ENCODE results near the gene LRRC59. TPM values are rescaled to one million over a fixed set of nuclear protein-coding genes. Genes with fewer than 3 reads are reported as not detected.

Gene LRRC59
- total and polyA plus RNA-seq, 2 of the 13 experiments (the other 11 are each of a cell fraction or from before 2014, with no cell fraction given): 87.3 to 222 TPM

GRCh38 chr17:50425682-50426471 lies 28.6 kb upstream of the LRRC59 start, which contains the start of gene ACSF2 (continued):
- no peak for TF ChIP-seq HNF1A (IDR thresholded peaks at IDR 0.05; ENCODE audit: low read depth)
- no peak for TF ChIP-seq HNF1A (CRISPR knock-in tag; IDR thresholded peaks at IDR 0.05; ENCODE audit: borderline replicate concordance)
- peak in 1 of 2 experiments; percentile 33; a peak in 1 of 4 replicates for TF ChIP-seq REST (IDR thresholded peaks at IDR 0.05; ENCODE audit: borderline replicate concordance in 1 of 2, low read depth in 1 of 2, low read length in 2 of 2)
- TF ChIP-seq SALL2 (CRISPR knock-in tag; IDR thresholded peaks at IDR 0.05): no peak
- no peak; the same call in 1 of the 2 replicates for TF ChIP-seq RARA (CRISPR knock-in tag; IDR thresholded peaks at IDR 0.05)
- TF ChIP-seq ZFX (CRISPR knock-in tag; IDR thresholded peaks at IDR 0.05; ENCODE audit: low read depth): no peak
- no peak for TF ChIP-seq JUNB (CRISPR knock-in tag; IDR thresholded peaks at IDR 0.05; ENCODE audit: borderline replicate concordance)
- peak; percentile 55; the same call in 1 of the 2 replicates for TF ChIP-seq ARID5B (CRISPR knock-in tag; IDR thresholded peaks at IDR 0.05)
- peak; percentile 34 for TF ChIP-seq UBTF (CRISPR knock-in tag; IDR thresholded peaks at IDR 0.05)
- peak; percentile 24 for TF ChIP-seq PITX1 (CRISPR knock-in tag; IDR thresholded peaks at IDR 0.05)
- no peak for TF ChIP-seq TEAD2 (CRISPR knock-in tag; IDR thresholded peaks at IDR 0.05)
- TF ChIP-seq ZBTB7A (CRISPR knock-in tag; IDR thresholded peaks at IDR 0.05): no peak
- peak; percentile 1; the same call in 1 of the 2 replicates for TF ChIP-seq NRL (CRISPR knock-in tag; IDR thresholded peaks at IDR 0.05; ENCODE audit: borderline replicate concordance)
- TF ChIP-seq ZZZ3 (CRISPR knock-in tag; IDR thresholded peaks at IDR 0.05; ENCODE audit: borderline replicate concordance): peak; percentile 16; the same call in 1 of the 2 replicates

Measured in HepG2 (cell line).